BLaER1 (cell line): ENCODE results near the gene YWHAB.

ENCODE experiments used
- H3K27ac ChIP-seq: shearing (Covaris generic); formaldehyde crosslinking; 2 replicates; pipeline ENCODE4 v1.8.1; 2022
- H3K27me3 ChIP-seq: shearing (Covaris generic); formaldehyde crosslinking; 2 replicates; pipeline ENCODE4 v1.8.1; 2022
- H3K36me3 ChIP-seq: shearing (Covaris generic); formaldehyde crosslinking; 2 replicates; pipeline ENCODE4 v1.8.1; 2022
- H3K4me1 ChIP-seq: shearing (Covaris generic); formaldehyde crosslinking; 2 replicates; pipeline ENCODE4 v1.8.1; 2022
- H3K4me2 ChIP-seq: shearing (Covaris generic); formaldehyde crosslinking; 2 replicates; pipeline ENCODE4 v1.8.1; 2022
- H3K4me3 ChIP-seq: shearing (Covaris generic); formaldehyde crosslinking; 2 replicates; pipeline ENCODE4 v1.8.1; 2022
- H3K9ac ChIP-seq: shearing (Covaris generic); formaldehyde crosslinking; 2 replicates; pipeline ENCODE4 v1.8.1; 2022
- H3K9me3 ChIP-seq: shearing (Covaris generic); formaldehyde crosslinking; 2 replicates; pipeline ENCODE4 v1.8.1; 2022
- H4K20me1 ChIP-seq: shearing (Covaris generic); formaldehyde crosslinking; 2 replicates; pipeline ENCODE4 v1.8.1; 2022
- Cebpa-rat ChIP-seq: shearing (Covaris generic); IDR thresholded peaks from 2 replicates; pipeline ENCODE4 v1.8.1; 2022

YWHAB gene

DNA sequence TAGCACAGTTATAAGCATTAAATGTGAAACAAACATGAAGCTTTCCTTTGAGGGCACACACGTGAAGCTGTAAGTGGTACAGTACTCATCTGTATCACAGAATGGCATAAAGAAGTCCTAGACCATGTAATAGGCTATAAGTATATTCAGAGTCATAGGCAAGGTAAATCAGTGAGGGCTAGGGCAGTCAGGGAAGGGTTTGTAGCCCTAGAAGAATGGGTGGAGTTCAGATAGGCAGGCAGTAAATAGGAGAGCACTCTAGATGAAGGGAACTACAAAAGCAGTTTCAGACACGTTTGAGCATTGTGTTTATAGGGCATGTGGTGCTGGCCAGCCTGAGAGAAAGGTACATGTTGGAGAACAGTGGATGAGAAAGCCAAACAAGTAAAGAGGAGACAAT is 9.5 kb downstream of the YWHAB start:
- H3K9me3 ChIP-seq = no peaks in the 10 kb centered on the region
- H3K27me3 ChIP-seq = no peaks in the 10 kb centered on the region
- peaks cover 100% of the 10 kb centered on the region for H4K20me1 ChIP-seq
- H3K4me1 ChIP-seq = peaks cover 54% of the 10 kb centered on the region
- peaks cover 39% of the 10 kb centered on the region for H3K36me3 ChIP-seq
- H3K4me2 ChIP-seq = no peak overlapping the region
- H3K4me3 ChIP-seq = no peak overlapping the region
- no peak for TF ChIP-seq Cebpa-rat
- no peak overlapping the region for H3K9ac ChIP-seq
- no peak overlapping the region for H3K27ac ChIP-seq

DNA sequence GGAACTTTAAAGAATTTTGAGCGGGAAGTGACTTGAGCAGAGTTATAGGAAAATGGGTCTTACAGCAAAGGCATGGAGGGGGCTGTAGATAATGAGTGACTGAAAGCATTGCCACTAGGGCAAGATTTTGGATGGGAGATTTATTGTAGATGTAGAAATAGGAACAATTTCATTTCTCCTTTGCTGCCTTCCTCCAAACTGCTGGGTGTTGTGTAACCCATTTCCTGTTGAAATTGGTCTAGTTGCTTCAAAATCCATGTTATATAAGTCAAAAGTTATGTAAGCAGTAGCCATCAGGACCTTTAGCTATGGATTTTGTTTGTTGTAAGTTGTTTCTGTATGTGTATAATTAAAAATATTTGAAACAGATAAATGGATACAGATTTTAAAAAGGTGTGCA is 11.1 kb downstream of the YWHAB start:
- Histone ChIP-seq H3K4me3 (no peak overlapping the region), H3K9me3 (no peaks in the 10 kb centered on the region), H3K27ac (no peak overlapping the region), H3K9ac (no peak overlapping the region), H3K36me3 (peaks cover 47% of the 10 kb centered on the region), H4K20me1 (peaks cover 100% of the 10 kb centered on the region), H3K27me3 (no peaks in the 10 kb centered on the region), H3K4me2 (peak overlapping the region; percentile 42), H3K4me1 (peaks cover 59% of the 10 kb centered on the region)
- TF ChIP-seq Cebpa-rat = no peak

DNA sequence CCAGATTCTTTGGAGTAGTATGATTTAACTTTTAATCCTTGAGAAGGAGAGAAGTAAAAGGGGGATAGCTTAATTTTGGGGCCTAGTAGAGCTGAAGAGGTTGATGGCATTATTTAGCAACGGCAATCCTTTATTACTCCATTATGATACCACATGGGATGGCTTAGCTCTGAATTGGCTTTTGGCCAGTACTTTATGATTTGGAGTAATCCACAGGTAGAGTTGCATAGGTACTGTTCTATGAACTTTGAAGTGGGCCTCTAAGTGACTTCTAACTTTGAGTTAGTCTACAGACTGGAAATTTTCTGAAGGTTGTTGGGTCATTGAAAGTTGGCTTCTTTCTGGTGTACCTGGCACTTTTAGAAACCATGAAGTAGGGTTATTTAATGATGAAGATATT is 11.6 kb downstream of the YWHAB start:
- no peak overlapping the region for H3K4me3 ChIP-seq

DNA sequence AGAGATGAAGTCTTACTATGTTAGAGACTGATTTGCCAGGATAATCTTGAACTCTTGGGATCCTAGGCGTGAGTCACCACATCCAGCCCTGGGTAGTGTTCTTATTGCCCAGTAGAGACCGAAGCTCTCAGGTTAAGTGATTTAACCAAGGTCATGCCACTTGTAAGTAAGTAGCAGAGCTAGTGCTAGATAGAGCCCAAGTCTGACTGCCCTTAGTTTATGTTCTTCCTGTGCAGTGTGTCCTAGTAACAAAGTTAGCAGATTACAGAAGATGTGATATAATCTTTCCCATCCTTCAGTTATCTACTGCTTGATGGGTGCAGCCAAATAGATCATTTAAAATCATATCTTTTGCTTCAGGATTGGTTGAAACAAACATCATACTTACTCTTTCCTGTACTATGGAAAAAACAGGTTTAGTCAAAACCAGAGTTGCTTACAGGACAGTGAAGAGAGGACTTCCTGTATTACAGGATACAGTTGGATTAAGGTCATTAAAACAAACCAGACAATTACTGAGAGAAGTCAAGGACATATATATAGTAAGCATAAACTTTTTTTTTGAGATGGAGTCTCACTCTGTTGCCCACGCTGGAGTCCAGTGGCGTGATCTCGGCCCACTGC is 14.8 kb downstream of the YWHAB start:
- TF ChIP-seq Cebpa-rat = no peak
- Histone ChIP-seq H3K9me3 (no peaks in the 10 kb centered on the region), H3K4me3 (no peak overlapping the region), H3K9ac (no peak overlapping the region), H3K4me2 (no peak overlapping the region), H4K20me1 (peaks cover 100% of the 10 kb centered on the region), H3K36me3 (peaks cover 68% of the 10 kb centered on the region), H3K27ac (no peak overlapping the region), H3K27me3 (no peaks in the 10 kb centered on the region), H3K4me1 (peaks cover 51% of the 10 kb centered on the region)

More for the DNA sequence above, 11.6 kb downstream of the YWHAB start:
- Histone ChIP-seq H3K27ac (no peak overlapping the region), H3K4me2 (peak overlapping the region; percentile 42; the same call in 1 of the 2 replicates), H4K20me1 (peaks cover 100% of the 10 kb centered on the region), H3K9me3 (no peaks in the 10 kb centered on the region), H3K36me3 (peaks cover 52% of the 10 kb centered on the region), H3K4me1 (peaks cover 59% of the 10 kb centered on the region), H3K27me3 (no peaks in the 10 kb centered on the region), H3K9ac (no peak overlapping the region)
- TF ChIP-seq Cebpa-rat = no peak

DNA sequence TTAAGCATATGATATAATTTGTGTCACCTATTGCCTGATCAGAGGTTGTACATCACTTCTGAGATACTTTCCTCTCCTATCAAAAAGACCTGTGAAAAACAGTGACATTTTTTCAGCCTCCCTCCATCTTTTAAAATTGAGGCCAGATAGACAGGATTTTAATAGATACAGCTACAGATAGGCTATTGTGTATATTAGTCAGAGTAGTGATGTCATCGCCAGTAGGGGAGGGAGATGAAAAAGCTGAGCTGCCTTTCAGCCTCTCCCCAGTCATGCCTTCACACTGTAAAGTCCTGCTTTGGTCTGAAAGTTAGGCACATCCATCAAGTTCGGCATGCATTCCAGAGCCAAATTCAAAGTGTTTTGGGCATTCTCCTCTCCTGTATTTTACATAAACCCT is 16.5 kb downstream of the YWHAB start:
- no peak overlapping the region for H3K4me3 ChIP-seq
- no peaks in the 10 kb centered on the region for H3K9me3 ChIP-seq
- no peak overlapping the region for H3K27ac ChIP-seq
- H3K9ac ChIP-seq = no peak overlapping the region
- no peak for TF ChIP-seq Cebpa-rat
- peaks cover 34% of the 10 kb centered on the region for H3K4me1 ChIP-seq
- H3K36me3 ChIP-seq = peaks cover 83% of the 10 kb centered on the region
- no peak overlapping the region for H3K4me2 ChIP-seq
- H3K27me3 ChIP-seq = no peaks in the 10 kb centered on the region
- H4K20me1 ChIP-seq = peaks cover 98% of the 10 kb centered on the region

DNA sequence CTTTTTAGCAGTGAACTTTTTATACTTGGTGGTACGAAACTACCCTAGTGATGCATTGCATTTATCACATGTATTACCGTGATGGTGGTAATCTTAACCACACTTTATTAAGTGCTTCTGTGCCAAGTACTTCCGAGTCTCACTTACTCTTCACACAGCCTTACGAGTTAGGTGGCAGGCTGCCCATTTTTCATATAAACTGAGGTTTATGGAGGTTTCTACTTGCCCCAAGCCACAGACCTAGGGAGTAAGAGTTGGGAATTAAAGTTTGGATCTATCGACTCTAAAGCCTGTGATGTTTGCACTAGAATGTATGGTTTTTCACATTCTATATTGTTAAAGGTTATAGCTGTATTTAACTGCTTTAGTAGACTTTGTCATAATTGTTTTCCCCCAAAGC is 18.9 kb downstream of the YWHAB start:
- peaks cover 90% of the 10 kb centered on the region for H3K36me3 ChIP-seq
- no peaks in the 10 kb centered on the region for H3K9me3 ChIP-seq
- H3K4me1 ChIP-seq = peaks cover 16% of the 10 kb centered on the region
- H3K4me3 ChIP-seq = no peak overlapping the region
- TF ChIP-seq Cebpa-rat = no peak
- no peak overlapping the region for H3K27ac ChIP-seq
- H3K9ac ChIP-seq = no peak overlapping the region
- H3K27me3 ChIP-seq = no peaks in the 10 kb centered on the region
- peaks cover 95% of the 10 kb centered on the region for H4K20me1 ChIP-seq
- H3K4me2 ChIP-seq = no peak overlapping the region

DNA sequence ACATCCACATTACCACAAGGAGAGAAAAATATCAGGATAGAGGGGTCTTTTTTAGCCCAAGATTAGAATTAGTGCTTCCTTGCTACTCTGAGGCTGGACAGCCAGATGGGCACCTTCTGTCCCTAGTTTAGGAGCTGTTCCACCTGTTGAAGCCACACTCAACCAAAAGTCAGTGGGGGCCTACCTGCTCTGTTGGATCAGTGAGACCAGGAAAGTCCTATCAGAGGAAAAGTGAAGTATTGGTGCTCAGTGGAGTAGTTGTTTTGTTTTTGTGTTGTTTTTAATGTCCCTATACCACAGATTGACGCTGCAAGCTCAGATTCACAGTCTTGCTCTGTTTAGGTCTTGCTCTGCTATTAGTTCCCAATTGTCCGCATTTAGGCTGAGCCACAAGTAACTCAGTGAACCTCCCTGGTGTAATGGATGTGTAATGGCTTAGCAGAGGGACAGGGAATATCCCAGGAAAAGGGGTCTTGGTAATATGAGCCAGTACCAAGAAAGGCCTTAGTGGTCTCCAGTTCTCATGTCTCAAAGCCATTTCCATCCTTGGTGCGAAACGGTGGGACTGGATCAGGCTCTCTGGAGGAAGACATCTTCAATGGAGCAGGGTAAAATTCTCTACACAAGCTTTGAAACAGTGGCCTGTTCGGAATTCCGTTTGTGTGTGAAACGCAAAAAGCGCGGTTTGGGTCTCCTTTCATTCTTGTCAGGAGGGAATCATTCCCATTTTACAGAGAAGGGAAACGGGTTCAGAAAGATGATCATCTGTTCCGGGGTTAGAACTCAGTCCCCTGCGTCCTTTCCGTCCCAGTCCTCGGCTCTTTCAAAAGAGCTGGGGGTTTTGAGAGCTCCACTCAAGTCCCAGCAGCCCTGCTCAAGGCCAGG is 23.7 kb downstream of the YWHAB start:
- Histone ChIP-seq H3K4me2 (peak overlapping the region; percentile 88), H3K36me3 (peaks cover 65% of the 10 kb centered on the region), H3K27me3 (no peaks in the 10 kb centered on the region), H4K20me1 (peaks cover 46% of the 10 kb centered on the region), H3K4me1 (peaks cover 24% of the 10 kb centered on the region), H3K9me3 (no peaks in the 10 kb centered on the region), H3K4me3 (peak overlapping the region; percentile 84), H3K27ac (no peak overlapping the region), H3K9ac (peak overlapping the region; percentile 81)
- no peak for TF ChIP-seq Cebpa-rat

DNA sequence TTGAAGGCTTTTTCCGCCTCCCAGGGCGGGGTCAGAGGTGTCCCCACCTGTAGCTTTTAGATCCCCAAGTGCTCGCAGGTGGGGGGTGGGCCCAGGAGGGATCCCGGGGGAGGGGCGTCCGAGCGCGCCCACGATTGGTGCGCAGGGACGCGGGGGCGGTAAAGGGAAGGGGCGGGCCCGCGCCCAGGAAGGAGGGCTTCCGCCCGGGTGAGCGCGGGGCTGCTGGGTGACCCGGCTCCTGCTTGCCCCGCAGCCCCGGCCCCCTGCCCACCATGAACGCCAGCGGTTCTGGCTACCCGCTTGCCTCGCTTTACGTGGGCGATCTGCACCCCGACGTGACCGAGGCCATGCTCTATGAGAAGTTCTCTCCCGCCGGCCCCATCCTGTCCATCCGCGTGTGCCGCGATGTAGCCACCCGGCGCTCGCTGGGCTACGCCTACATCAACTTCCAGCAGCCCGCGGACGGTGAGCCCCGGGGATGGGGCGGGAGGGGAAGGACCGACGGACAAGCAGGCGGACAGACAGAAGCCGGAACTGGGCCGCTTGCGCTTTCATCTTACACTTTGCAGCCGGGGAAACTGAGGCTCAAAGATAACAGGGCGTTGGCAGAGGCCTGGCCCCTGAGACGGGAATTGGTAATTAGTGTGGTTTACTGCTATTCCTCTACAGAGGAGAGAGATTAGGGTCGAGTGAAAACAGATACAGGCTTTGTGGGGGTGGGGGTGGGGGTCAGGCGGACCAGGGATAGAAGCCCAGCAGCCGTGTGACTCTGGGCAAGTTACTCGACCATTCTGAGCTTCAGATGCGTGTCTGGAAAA is 24.6 kb downstream of the YWHAB start, which contains the start of gene PABPC1L:
Gene PABPC1L (plus strand): TSS at position 189 of the 818 bp plus-strand sequence. CDS start 84 bp downstream, at position 273.
- peak within 1 kb of the TSS; percentile 84 for H3K4me3 ChIP-seq
- peaks cover 38% of the 10 kb centered on the region for H4K20me1 ChIP-seq
- peak within 1 kb of the TSS; percentile 88 for H3K4me2 ChIP-seq
- H3K27me3 ChIP-seq = no peaks in the 10 kb centered on the region
- peaks cover 24% of the 10 kb centered on the region for H3K4me1 ChIP-seq
- H3K9me3 ChIP-seq = no peaks in the 10 kb centered on the region
- no peak for TF ChIP-seq Cebpa-rat
- H3K27ac ChIP-seq = peak within 1 kb of the TSS; percentile 56
- H3K36me3 ChIP-seq = peaks cover 65% of the 10 kb centered on the region
- H3K9ac ChIP-seq = peak within 1 kb of the TSS; percentile 81

DNA sequence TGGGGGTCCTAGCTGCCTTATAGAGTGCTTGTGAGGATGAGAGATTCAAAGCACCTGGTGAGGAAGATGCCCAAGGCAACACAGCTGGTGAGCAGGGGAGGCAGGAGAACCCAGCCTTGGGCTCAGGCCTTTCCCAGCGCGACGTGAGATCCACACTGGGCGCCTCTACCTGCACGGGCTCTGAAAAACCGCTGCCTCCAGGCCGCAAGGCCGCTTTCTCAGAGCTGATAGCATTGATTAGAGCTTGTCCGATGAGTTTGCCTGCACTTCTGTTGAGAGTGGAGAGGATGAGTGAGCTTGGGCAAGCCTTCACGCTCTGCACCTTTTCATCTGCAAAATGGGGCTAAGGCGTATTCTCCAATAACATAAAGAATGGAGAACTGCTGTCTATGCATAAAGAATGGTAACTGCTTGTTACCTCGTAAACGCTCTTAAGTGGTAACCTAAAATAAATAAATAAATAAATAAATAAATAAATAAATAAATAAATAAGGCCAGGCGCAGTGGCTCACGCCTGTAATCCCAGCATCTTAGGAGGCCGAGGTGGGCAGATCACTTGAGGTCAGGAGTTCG is 25.3 kb downstream of the YWHAB start:
- peaks cover 24% of the 10 kb centered on the region for H3K4me1 ChIP-seq
- TF ChIP-seq Cebpa-rat = no peak
- no peaks in the 10 kb centered on the region for H3K9me3 ChIP-seq
- H4K20me1 ChIP-seq = peaks cover 31% of the 10 kb centered on the region
- H3K27me3 ChIP-seq = no peaks in the 10 kb centered on the region
- peak overlapping the region; percentile 81 for H3K9ac ChIP-seq
- H3K27ac ChIP-seq = no peak overlapping the region; the same call in 1 of the 2 replicates
- peak overlapping the region; percentile 88 for H3K4me2 ChIP-seq
- H3K36me3 ChIP-seq = peaks cover 65% of the 10 kb centered on the region
- H3K4me3 ChIP-seq = peak overlapping the region; percentile 84
